Measurements from ENCODE around the gene SDHC. TPM values are rescaled to one million over a fixed set of nuclear protein-coding genes. Genes with fewer than 3 reads are reported as not detected.
A peak's percentile ranks its signal among the peaks of the same experiment; 100 is the strongest.
"Not testable (repeated sequence)": the region's sequence is repeated elsewhere in the genome, so short reads cannot be mapped to it uniquely, and the experiment has no call there.

Gene SDHC
- total RNA-seq, 2 experiments from 2014 or later: 33.0 to 37.2 TPM

GRCh38 chr1:161382214-161383019, 68.2 kb downstream of the SDHC start:
- ChIA-PET CTCF (interaction anchor here (0.6 to 2.5 kb wide), 12 partner anchors 8 to 206 kb away, joined by 3 to 21 read pairs (median 3); partner anchors contain the start of genes CFAP126, NDUFS2 and TOMM40L), POLR2A (interaction anchor here (0.7 to 1.8 kb wide), 6 partner anchors 8 to 216 kb away, joined by 3 to 15 read pairs (median 5); partner anchors contain the start of genes PPOX, SDHC and TOMM40L)
- Histone ChIP-seq H3K36me3 (ENCODE audit: insufficient read depth, low read length) (no peaks in the 10 kb centered on the region), H3K4me1 (ENCODE audit: insufficient read depth, low read length) (peaks cover 6% of the 10 kb centered on the region), H3K9me3 (ENCODE audit: control insufficient read depth in 1 of 2, insufficient read depth in 1 of 2, low read length in 2 of 2) (no peaks in the 10 kb centered on the region), H3K4me3 (ENCODE audit: low read length) (no peak overlapping the region), H3K27me3 (ENCODE audit: control insufficient read depth in 1 of 2, insufficient read depth in 2 of 2, low read length in 2 of 2) (no peaks in the 10 kb centered on the region), H3K27ac (ENCODE audit: low read depth in 1 of 2, low read length in 2 of 2) (no peak overlapping the region)
- Mint-ChIP-seq H3K27ac (no peak overlapping the region), H3K36me3 (ENCODE audit: low read depth) (no peaks in the 10 kb centered on the region), H3K4me1 (ENCODE audit: low read depth) (peaks cover 11% of the 10 kb centered on the region), H3K27me3 (no peaks in the 10 kb centered on the region), H3K4me3 (no peak overlapping the region), H3K9me3 (no peaks in the 10 kb centered on the region)
- peak in 3 of 14 experiments; percentile 69 to 72 (median 70) for DNase-seq
- ATAC-seq (ENCODE audit: poor library complexity): peak; percentile 83
- intact Hi-C loops (cut with DNase I, micrococcal nuclease): loop anchor here (1.0 to 5.0 kb wide), 5 partner anchors 68 to 190 kb away; partner anchors contain the start of genes SDHC (in 1 of the 2) and TOMM40L (in 1 of the 2)
- TF ChIP-seq CTCF (IDR thresholded peaks at IDR 0.05): peak; percentile 79

GRCh38 chr1:161388639-161389038, 74.5 kb downstream of the SDHC start:
- H3K27ac Mint-ChIP-seq: peak overlapping the region; percentile 97
- Histone ChIP-seq H3K36me3 (ENCODE audit: insufficient read depth, low read length) (no peaks in the 10 kb centered on the region), H3K4me1 (ENCODE audit: insufficient read depth, low read length) (peaks cover 25% of the 10 kb centered on the region), H3K27me3 (ENCODE audit: control insufficient read depth in 1 of 2, insufficient read depth in 2 of 2, low read length in 2 of 2) (no peaks in the 10 kb centered on the region), H3K27ac (ENCODE audit: low read depth in 1 of 2, low read length in 2 of 2) (no peak overlapping the region), H3K4me3 (ENCODE audit: low read length) (no peak overlapping the region), H3K9me3 (ENCODE audit: control insufficient read depth in 1 of 2, insufficient read depth in 1 of 2, low read length in 2 of 2) (no peaks in the 10 kb centered on the region)
- H3K9me3 Mint-ChIP-seq: no peaks in the 10 kb centered on the region
- H3K27me3 Mint-ChIP-seq: no peaks in the 10 kb centered on the region
- TF ChIP-seq CTCF (IDR thresholded peaks at IDR 0.05): no peak
- intact Hi-C loops (cut with DNase I, micrococcal nuclease): loop anchor here in 1 of 2 experiments (2.0 to 5.0 kb wide), 3 partner anchors 76 to 216 kb away; partner anchors contain the start of genes NDUFS2 and SDHC
- CTCF ChIA-PET: interaction anchor here (1.1 to 1.7 kb wide), 2 partner anchors 12 to 261 kb away, joined by 3 to 5 read pairs; no protein-coding TSS in a partner anchor
- DNase-seq (peak in 1 of 14 experiments; percentile 32), ATAC-seq (ENCODE audit: poor library complexity) (no peak)
- POLR2A ChIA-PET: interaction anchor here (2.6 to 3.5 kb wide), 3 partner anchors 11 to 187 kb away, joined by 20 to 30 read pairs (median 21); partner anchors contain the start of genes NDUFS2 and TOMM40L
- peaks cover 9% of the 10 kb centered on the region for H3K36me3 Mint-ChIP-seq (ENCODE audit: low read depth)
- H3K4me1 Mint-ChIP-seq (ENCODE audit: low read depth): peaks cover 45% of the 10 kb centered on the region
- H3K4me3 Mint-ChIP-seq: peak overlapping the region; percentile 92

- H3K27me3 Mint-ChIP-seq; DNase-seq; H3K9me3 Mint-ChIP-seq; H3K9me3 ChIP-seq (ENCODE audit: control insufficient read depth in 1 of 2, insufficient read depth in 1 of 2, low read length in 2 of 2); H3K36me3 Mint-ChIP-seq (ENCODE audit: low read depth); H3K27me3 ChIP-seq (ENCODE audit: control insufficient read depth in 1 of 2, insufficient read depth in 2 of 2, low read length in 2 of 2); H3K36me3 ChIP-seq (ENCODE audit: insufficient read depth, low read length); ATAC-seq (ENCODE audit: poor library complexity): not testable (repeated sequence)
- H3K4me1 ChIP-seq (ENCODE audit: insufficient read depth, low read length): peaks cover 25% of the 10 kb centered on the region
- peak overlapping the region; percentile 70 to 90 for H3K27ac ChIP-seq (ENCODE audit: low read depth in 1 of 2, low read length in 2 of 2)
- ChIA-PET POLR2A (interaction anchor here (0.7 to 3.5 kb wide), 13 partner anchors 11 to 360 kb away, joined by 3 to 30 read pairs (median 5); partner anchors contain the start of genes ARHGAP30, NDUFS2, SDHC and TOMM40L), CTCF (interaction anchor here (0.5 to 1.7 kb wide), 4 partner anchors 11 to 399 kb away, joined by 3 to 5 read pairs (median 4); no protein-coding TSS in a partner anchor)
- Mint-ChIP-seq H3K4me3 (peak overlapping the region; percentile 92), H3K27ac (peak overlapping the region; percentile 97), H3K4me1 (ENCODE audit: low read depth) (peaks cover 45% of the 10 kb centered on the region)
- H3K4me3 ChIP-seq (ENCODE audit: low read length): peak overlapping the region; percentile 92
- intact Hi-C loops (cut with DNase I, micrococcal nuclease): loop anchor here in 1 of 2 experiments (2.0 to 5.0 kb wide), 3 partner anchors 77 to 217 kb away; partner anchors contain the start of genes NDUFS2 and SDHC
Observed at GRCh38 chr1:161389158-161389557, 75.0 kb downstream of the SDHC start.
